Activated naive CD8-positive, alpha-beta T cell treated with anti-CD3 and anti-CD28 coated beads, Interleukin-2, amount 10 ng/mL, durations not matched to agents 7 days and 5 days (primary cell): ENCODE measurements around the gene VAMP4. TPM values are rescaled to one million over a fixed set of nuclear protein-coding genes. Genes with fewer than 3 reads are reported as not detected.
A peak's percentile ranks its signal among the peaks of the same experiment; 100 is the strongest.

Source experiments
- ATAC-seq: fragments of 150-1000 bp; cut with Tn5 transposase; one replicate; pipeline ENCODE4 v1.10.0; 2021; ENCODE audit warnings: low read depth, moderate library complexity
- POLR2A ChIA-PET: fragments of 350-600 bp; sonication (Branson Sonifier 250); formaldehyde crosslinking; loops from one replicate; lab custom pipeline; 2021; ENCODE audit warnings: antibody characterized with exemption; lab: Charles Lee
- DNase-seq: peaks from one replicate; pipeline ENCODE4 v3.0.0; 2021
- H3K27ac Mint-ChIP-seq: one replicate; pipeline ENCODE4 v1.8.0; 2022; ENCODE audit warnings: mild to moderate bottlenecking, mixed read lengths
- H3K27me3 Mint-ChIP-seq: one replicate; pipeline ENCODE4 v1.8.0; 2022; ENCODE audit warnings: mild to moderate bottlenecking, moderate library complexity, mixed read lengths
- H3K36me3 Mint-ChIP-seq: one replicate; pipeline ENCODE4 v1.8.0; 2021; ENCODE audit warnings: mild to moderate bottlenecking, mixed read lengths
- H3K4me1 Mint-ChIP-seq: one replicate; pipeline ENCODE4 v1.8.0; 2021; ENCODE audit warnings: mixed read lengths
- H3K4me3 Mint-ChIP-seq: one replicate; pipeline ENCODE4 v1.8.0; 2022; ENCODE audit warnings: mild to moderate bottlenecking, moderate library complexity, mixed read lengths
- H3K9me3 Mint-ChIP-seq: one replicate; pipeline ENCODE4 v1.8.0; 2021; ENCODE audit warnings: mixed read lengths
- total RNA-seq, 2 experiments: library from RNA; stranded (reverse); gene quantifications; one replicate each; pipeline ENCODE4 v1.2.3, GENCODE V29; 2021

VAMP4 gene
- 10 to 100 TPM; 17.5 to 20.8 TPM for total RNA-seq

GRCh38 chr1:171741872-171742576, at the start of gene VAMP4:
Gene VAMP4 (minus strand): TSS chr1:171742065. CDS start chr1:171738414, 3,651 bp downstream.
- peaks cover 10% of the 10 kb centered on the region for H3K36me3 Mint-ChIP-seq
- H3K27ac Mint-ChIP-seq, result peak within 1 kb of the TSS; percentile 97
- ATAC-seq, result peak; percentile 97
- POLR2A ChIA-PET, result interaction anchor here (0.6 to 4.4 kb wide), 12 partner anchors 13 to 257 kb away, joined by 3 to 46 read pairs (median 5); partner anchors contain the start of genes DNM3, METTL13 and PRRC2C
- no peaks in the 10 kb centered on the region for H3K9me3 Mint-ChIP-seq
- no peaks in the 10 kb centered on the region for H3K27me3 Mint-ChIP-seq
- peak within 1 kb of the TSS; percentile 100 for H3K4me3 Mint-ChIP-seq
- H3K4me1 Mint-ChIP-seq, result peaks cover 40% of the 10 kb centered on the region
- peak; percentile 88 for DNase-seq

- H3K4me3 Mint-ChIP-seq, result no peak overlapping the region
- DNase-seq (no peak), ATAC-seq (no peak)
- H3K9me3 Mint-ChIP-seq, result no peaks in the 10 kb centered on the region
- H3K27me3 Mint-ChIP-seq, result no peaks in the 10 kb centered on the region
- H3K36me3 Mint-ChIP-seq, result peaks cover 55% of the 10 kb centered on the region
- POLR2A ChIA-PET, result no interaction called here
- no peak overlapping the region for H3K27ac Mint-ChIP-seq
- peaks cover 38% of the 10 kb centered on the region for H3K4me1 Mint-ChIP-seq
Observed at GRCh38 chr1:171790318-171790717, 48.5 kb upstream of the VAMP4 start.

- H3K9me3 Mint-ChIP-seq, result no peaks in the 10 kb centered on the region
- ATAC-seq, result no peak
- H3K36me3 Mint-ChIP-seq, result peaks cover 50% of the 10 kb centered on the region
- POLR2A ChIA-PET, result no interaction called here
- no peak overlapping the region for H3K27ac Mint-ChIP-seq
- H3K27me3 Mint-ChIP-seq, result no peaks in the 10 kb centered on the region
- DNase-seq, result no peak
- H3K4me1 Mint-ChIP-seq, result peaks cover 37% of the 10 kb centered on the region
- H3K4me3 Mint-ChIP-seq, result no peak overlapping the region
Observed at GRCh38 chr1:171788696-171789095, 46.8 kb upstream of the VAMP4 start.

GRCh38 chr1:171787686-171788480, 46.0 kb upstream of the VAMP4 start:
- no peak overlapping the region for H3K4me3 Mint-ChIP-seq
- ATAC-seq (no peak), DNase-seq (no peak)
- H3K27ac Mint-ChIP-seq, result peak overlapping the region; percentile 3
- H3K9me3 Mint-ChIP-seq, result no peaks in the 10 kb centered on the region
- H3K27me3 Mint-ChIP-seq, result no peaks in the 10 kb centered on the region
- POLR2A ChIA-PET, result no interaction called here
- peaks cover 51% of the 10 kb centered on the region for H3K36me3 Mint-ChIP-seq
- peaks cover 42% of the 10 kb centered on the region for H3K4me1 Mint-ChIP-seq

- peaks cover 43% of the 10 kb centered on the region for H3K4me1 Mint-ChIP-seq
- no peaks in the 10 kb centered on the region for H3K9me3 Mint-ChIP-seq
- H3K27me3 Mint-ChIP-seq, result no peaks in the 10 kb centered on the region
- no peak for ATAC-seq
- no peak for DNase-seq
- H3K4me3 Mint-ChIP-seq, result no peak overlapping the region
- POLR2A ChIA-PET, result no interaction called here
- H3K27ac Mint-ChIP-seq, result peak overlapping the region; percentile 48
- peaks cover 49% of the 10 kb centered on the region for H3K36me3 Mint-ChIP-seq
Observed at GRCh38 chr1:171786534-171786933, 44.7 kb upstream of the VAMP4 start.

- no peaks in the 10 kb centered on the region for H3K9me3 Mint-ChIP-seq
- peaks cover 45% of the 10 kb centered on the region for H3K36me3 Mint-ChIP-seq
- H3K27me3 Mint-ChIP-seq, result no peaks in the 10 kb centered on the region
- peak overlapping the region; percentile 86 for H3K27ac Mint-ChIP-seq
- ATAC-seq (no peak), DNase-seq (no peak)
- POLR2A ChIA-PET, result interaction anchor here (1.2 to 2.5 kb wide), 2 partner anchors 17 to 44 kb away, joined by 3 to 16 read pairs; partner anchors contain the start of gene VAMP4
- peaks cover 43% of the 10 kb centered on the region for H3K4me1 Mint-ChIP-seq
- H3K4me3 Mint-ChIP-seq, result no peak overlapping the region
Observed at GRCh38 chr1:171785766-171786165, 43.9 kb upstream of the VAMP4 start.

GRCh38 chr1:171784784-171785183, 42.9 kb upstream of the VAMP4 start:
- Mint-ChIP-seq H3K36me3 (peaks cover 41% of the 10 kb centered on the region), H3K9me3 (no peaks in the 10 kb centered on the region), H3K27ac (peak overlapping the region; percentile 86), H3K27me3 (no peaks in the 10 kb centered on the region), H3K4me1 (peaks cover 45% of the 10 kb centered on the region), H3K4me3 (peak overlapping the region; percentile 77)
- no peak for ATAC-seq
- DNase-seq, result no peak
- POLR2A ChIA-PET, result interaction anchor here (0.8 to 2.5 kb wide), 3 partner anchors 9 to 43 kb away, joined by 3 to 16 read pairs (median 3); partner anchors contain the start of gene VAMP4

- POLR2A ChIA-PET, result interaction anchor here (2.5 kb wide), 1 partner anchor 42 kb away, joined by 16 read pairs; the partner anchor contains the start of gene VAMP4
- ATAC-seq (no peak), DNase-seq (no peak)
- Mint-ChIP-seq H3K27me3 (no peaks in the 10 kb centered on the region), H3K9me3 (no peaks in the 10 kb centered on the region), H3K36me3 (peaks cover 37% of the 10 kb centered on the region), H3K4me1 (peaks cover 41% of the 10 kb centered on the region), H3K27ac (peak overlapping the region; percentile 86), H3K4me3 (peak overlapping the region; percentile 100)
Observed at GRCh38 chr1:171783816-171784530, 42.1 kb upstream of the VAMP4 start.

GRCh38 chr1:171781176-171781875, 39.5 kb upstream of the VAMP4 start, which contains the start of gene METTL13:
Gene METTL13 (plus strand): TSS chr1:171781660. CDS start chr1:171781968, 308 bp downstream.
- peak; percentile 97 for ATAC-seq
- peak within 1 kb of the TSS; percentile 97 for H3K27ac Mint-ChIP-seq
- DNase-seq, result peak; percentile 96
- peaks cover 2% of the 10 kb centered on the region for H3K27me3 Mint-ChIP-seq
- H3K36me3 Mint-ChIP-seq, result peaks cover 21% of the 10 kb centered on the region
- POLR2A ChIA-PET, result interaction anchor here (1.1 to 3.1 kb wide), 4 partner anchors 39 to 60 kb away, joined by 4 to 46 read pairs (median 4); partner anchors contain the start of genes DNM3 and VAMP4
- peaks cover 38% of the 10 kb centered on the region for H3K4me1 Mint-ChIP-seq
- no peaks in the 10 kb centered on the region for H3K9me3 Mint-ChIP-seq
- H3K4me3 Mint-ChIP-seq, result peak within 1 kb of the TSS; percentile 100

GRCh38 chr1:171780583-171781175, 38.8 kb upstream of the VAMP4 start:
- ATAC-seq, result no peak
- POLR2A ChIA-PET, result interaction anchor here (1.1 to 3.1 kb wide), 4 partner anchors 38 to 61 kb away, joined by 4 to 46 read pairs (median 4); partner anchors contain the start of genes DNM3 and VAMP4

GRCh38 chr1:171772312-171772711, 30.4 kb upstream of the VAMP4 start:
- DNase-seq, result no peak
- POLR2A ChIA-PET, result no interaction called here

More at GRCh38 chr1:171780583-171781175, 38.8 kb upstream of the VAMP4 start:
- DNase-seq, result peak; percentile 30
- Mint-ChIP-seq H3K36me3 (peaks cover 16% of the 10 kb centered on the region), H3K4me1 (peaks cover 35% of the 10 kb centered on the region), H3K4me3 (peak overlapping the region; percentile 100), H3K27me3 (peaks cover 4% of the 10 kb centered on the region), H3K9me3 (no peaks in the 10 kb centered on the region), H3K27ac (peak overlapping the region; percentile 97)

GRCh38 chr1:171769754-171770153, 27.9 kb upstream of the VAMP4 start:
- H3K4me3 Mint-ChIP-seq, result no peak overlapping the region
- DNase-seq (no peak), ATAC-seq (no peak)
- POLR2A ChIA-PET, result no interaction called here
- no peak overlapping the region for H3K27ac Mint-ChIP-seq
- peaks cover 23% of the 10 kb centered on the region for H3K27me3 Mint-ChIP-seq
- no peaks in the 10 kb centered on the region for H3K36me3 Mint-ChIP-seq
- no peaks in the 10 kb centered on the region for H3K4me1 Mint-ChIP-seq
- no peaks in the 10 kb centered on the region for H3K9me3 Mint-ChIP-seq

More at GRCh38 chr1:171772312-171772711, 30.4 kb upstream of the VAMP4 start:
- H3K4me1 Mint-ChIP-seq, result peaks cover under 1% of the 10 kb centered on the region
- no peak overlapping the region for H3K27ac Mint-ChIP-seq
- peaks cover 32% of the 10 kb centered on the region for H3K27me3 Mint-ChIP-seq
- H3K9me3 Mint-ChIP-seq, result no peaks in the 10 kb centered on the region
- no peaks in the 10 kb centered on the region for H3K36me3 Mint-ChIP-seq
- no peak overlapping the region for H3K4me3 Mint-ChIP-seq
- no peak for ATAC-seq
